ENCODE data around the gene ZBTB20. TPM values are rescaled to one million over a fixed set of nuclear protein-coding genes. Genes with fewer than 3 reads are reported as not detected.
"Not testable (repeated sequence)": the region's sequence is repeated elsewhere in the genome, so short reads cannot be mapped to it uniquely, and the experiment has no call there.

Gene ZBTB20
- polyA plus RNA-seq, 1 donor from 2014 or later: 4.8 TPM

DNA sequence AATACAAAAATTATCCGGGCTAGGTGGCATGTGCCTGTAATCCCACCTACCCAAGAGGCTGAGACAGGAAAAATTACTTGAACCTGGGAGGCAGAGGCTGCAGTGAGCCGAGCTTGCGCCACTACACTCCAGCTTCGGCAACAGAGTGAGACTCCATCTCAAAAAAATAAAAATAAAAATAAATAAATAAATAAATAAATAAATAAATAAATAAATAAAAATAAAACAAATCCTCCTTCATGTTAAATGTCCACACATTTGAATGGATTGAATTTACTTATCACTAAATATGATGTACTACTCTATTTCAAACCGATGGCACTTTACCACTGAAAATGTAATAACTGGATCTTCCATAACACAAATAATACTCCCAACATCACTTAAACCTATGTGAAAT, 36.3 kb downstream of the ZBTB20 start:
- Histone ChIP-seq H3K27me3 (ENCODE audit: insufficient read depth, low read depth, low read length) (no peaks in the 10 kb centered on the region), H3K36me3 (ENCODE audit: insufficient read depth, low read length) (no peaks in the 10 kb centered on the region), H3K27ac (ENCODE audit: low read length) (no peak overlapping the region), H3K9ac (ENCODE audit: low read length) (no peak overlapping the region), H4K20me1 (ENCODE audit: insufficient read depth) (no peaks in the 10 kb centered on the region), H3K79me2 (replicated peaks; ENCODE audit: insufficient read depth, low read length) (no peaks in the 10 kb centered on the region), H3K9me3 (ENCODE audit: low read length) (no peaks in the 10 kb centered on the region), H3K4me2 (ENCODE audit: low read length) (no peak overlapping the region), H3F3A (ENCODE audit: insufficient read depth, low read length, poor library complexity, severe bottlenecking) (no peaks in the 10 kb centered on the region), H3K9me2 (ENCODE audit: insufficient read depth, low read length) (no peaks in the 10 kb centered on the region), H2AFZ (ENCODE audit: low read depth, low read length) (no peak overlapping the region), H3K4me3 (ENCODE audit: low read length) (no peak overlapping the region)
- no peak for TF ChIP-seq RAD21 (conservative IDR thresholded peaks at IDR 0.05)
- no peak for TF ChIP-seq MXI1 (conservative IDR thresholded peaks at IDR 0.05; ENCODE audit: poor library complexity, severe bottlenecking)
- no peak for TF ChIP-seq SMC3 (conservative IDR thresholded peaks at IDR 0.05; ENCODE audit: poor library complexity)
- TF ChIP-seq, protein P1, sequence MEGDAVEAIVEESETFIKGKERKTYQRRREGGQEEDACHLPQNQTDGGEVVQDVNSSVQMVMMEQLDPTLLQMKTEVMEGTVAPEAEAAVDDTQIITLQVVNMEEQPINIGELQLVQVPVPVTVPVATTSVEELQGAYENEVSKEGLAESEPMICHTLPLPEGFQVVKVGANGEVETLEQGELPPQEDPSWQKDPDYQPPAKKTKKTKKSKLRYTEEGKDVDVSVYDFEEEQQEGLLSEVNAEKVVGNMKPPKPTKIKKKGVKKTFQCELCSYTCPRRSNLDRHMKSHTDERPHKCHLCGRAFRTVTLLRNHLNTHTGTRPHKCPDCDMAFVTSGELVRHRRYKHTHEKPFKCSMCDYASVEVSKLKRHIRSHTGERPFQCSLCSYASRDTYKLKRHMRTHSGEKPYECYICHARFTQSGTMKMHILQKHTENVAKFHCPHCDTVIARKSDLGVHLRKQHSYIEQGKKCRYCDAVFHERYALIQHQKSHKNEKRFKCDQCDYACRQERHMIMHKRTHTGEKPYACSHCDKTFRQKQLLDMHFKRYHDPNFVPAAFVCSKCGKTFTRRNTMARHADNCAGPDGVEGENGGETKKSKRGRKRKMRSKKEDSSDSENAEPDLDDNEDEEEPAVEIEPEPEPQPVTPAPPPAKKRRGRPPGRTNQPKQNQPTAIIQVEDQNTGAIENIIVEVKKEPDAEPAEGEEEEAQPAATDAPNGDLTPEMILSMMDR (IDR thresholded peaks at IDR 0.05; ENCODE audit: poor library complexity, severe bottlenecking): no peak
- no peak for TF ChIP-seq POLR2AphosphoS5 (IDR thresholded peaks at IDR 0.05)
- TF ChIP-seq, protein P2, sequence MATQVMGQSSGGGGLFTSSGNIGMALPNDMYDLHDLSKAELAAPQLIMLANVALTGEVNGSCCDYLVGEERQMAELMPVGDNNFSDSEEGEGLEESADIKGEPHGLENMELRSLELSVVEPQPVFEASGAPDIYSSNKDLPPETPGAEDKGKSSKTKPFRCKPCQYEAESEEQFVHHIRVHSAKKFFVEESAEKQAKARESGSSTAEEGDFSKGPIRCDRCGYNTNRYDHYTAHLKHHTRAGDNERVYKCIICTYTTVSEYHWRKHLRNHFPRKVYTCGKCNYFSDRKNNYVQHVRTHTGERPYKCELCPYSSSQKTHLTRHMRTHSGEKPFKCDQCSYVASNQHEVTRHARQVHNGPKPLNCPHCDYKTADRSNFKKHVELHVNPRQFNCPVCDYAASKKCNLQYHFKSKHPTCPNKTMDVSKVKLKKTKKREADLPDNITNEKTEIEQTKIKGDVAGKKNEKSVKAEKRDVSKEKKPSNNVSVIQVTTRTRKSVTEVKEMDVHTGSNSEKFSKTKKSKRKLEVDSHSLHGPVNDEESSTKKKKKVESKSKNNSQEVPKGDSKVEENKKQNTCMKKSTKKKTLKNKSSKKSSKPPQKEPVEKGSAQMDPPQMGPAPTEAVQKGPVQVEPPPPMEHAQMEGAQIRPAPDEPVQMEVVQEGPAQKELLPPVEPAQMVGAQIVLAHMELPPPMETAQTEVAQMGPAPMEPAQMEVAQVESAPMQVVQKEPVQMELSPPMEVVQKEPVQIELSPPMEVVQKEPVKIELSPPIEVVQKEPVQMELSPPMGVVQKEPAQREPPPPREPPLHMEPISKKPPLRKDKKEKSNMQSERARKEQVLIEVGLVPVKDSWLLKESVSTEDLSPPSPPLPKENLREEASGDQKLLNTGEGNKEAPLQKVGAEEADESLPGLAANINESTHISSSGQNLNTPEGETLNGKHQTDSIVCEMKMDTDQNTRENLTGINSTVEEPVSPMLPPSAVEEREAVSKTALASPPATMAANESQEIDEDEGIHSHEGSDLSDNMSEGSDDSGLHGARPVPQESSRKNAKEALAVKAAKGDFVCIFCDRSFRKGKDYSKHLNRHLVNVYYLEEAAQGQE (IDR thresholded peaks at IDR 0.05; ENCODE audit: borderline replicate concordance): no peak
- no peak for TF ChIP-seq TAF1 (IDR thresholded peaks at IDR 0.05; ENCODE audit: low read depth)
- no peak for TF ChIP-seq EZH2 (IDR thresholded peaks at IDR 0.05; ENCODE audit: borderline replicate concordance, insufficient read depth, low read length, poor library complexity, severe bottlenecking)
- TF ChIP-seq EP300 (conservative IDR thresholded peaks at IDR 0.05; ENCODE audit: poor library complexity, severe bottlenecking): no peak

DNA sequence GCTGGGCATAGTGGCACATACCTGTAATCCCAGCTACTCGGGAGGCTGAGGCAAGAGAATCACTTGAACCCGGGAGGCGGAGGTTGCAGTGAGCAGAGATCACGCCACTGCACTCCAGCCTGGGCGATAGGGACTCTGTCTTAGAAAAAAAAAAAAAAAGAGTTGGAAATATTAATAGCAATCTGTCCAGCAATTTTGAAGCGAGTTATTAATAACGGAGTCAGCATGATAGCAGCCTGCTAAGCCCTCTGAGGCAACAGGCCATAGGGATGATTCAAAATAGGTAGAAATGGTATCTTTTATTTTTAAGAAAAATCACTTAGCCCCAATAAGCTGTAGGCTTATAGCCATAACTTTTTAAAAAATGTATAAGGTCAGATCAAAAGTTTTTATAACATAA, 37.0 kb downstream of the ZBTB20 start:
- not testable (repeated sequence) for H3F3A ChIP-seq (ENCODE audit: insufficient read depth, low read length, poor library complexity, severe bottlenecking); H3K27ac ChIP-seq (ENCODE audit: low read length); H3K9me2 ChIP-seq (ENCODE audit: insufficient read depth, low read length); H3K27me3 ChIP-seq (ENCODE audit: insufficient read depth, low read depth, low read length); H3K79me2 ChIP-seq (replicated peaks; ENCODE audit: insufficient read depth, low read length); H3K9me3 ChIP-seq (ENCODE audit: low read length); H2AFZ ChIP-seq (ENCODE audit: low read depth, low read length); H3K36me3 ChIP-seq (ENCODE audit: insufficient read depth, low read length); H4K20me1 ChIP-seq (ENCODE audit: insufficient read depth); H3K4me2 ChIP-seq (ENCODE audit: low read length); H3K4me3 ChIP-seq (ENCODE audit: low read length); H3K9ac ChIP-seq (ENCODE audit: low read length)

DNA sequence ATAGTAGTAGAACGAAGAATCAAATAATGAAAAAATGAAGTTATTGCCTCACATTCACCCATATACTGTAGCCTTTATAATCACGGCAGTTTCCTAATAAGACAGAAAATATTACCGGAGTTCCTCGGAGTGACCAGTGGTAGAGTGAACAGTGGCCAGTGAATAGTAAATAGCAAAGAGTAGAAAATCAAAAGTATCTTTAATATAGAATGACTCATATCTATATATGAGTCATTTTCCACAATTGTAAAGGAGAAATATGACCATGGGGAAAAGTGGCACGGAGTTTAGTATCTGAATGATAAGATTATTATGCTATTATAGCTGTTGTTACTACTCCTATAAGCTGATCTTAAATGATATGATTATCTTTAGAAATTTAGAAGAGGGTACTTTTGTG, 38.5 kb downstream of the ZBTB20 start:
- Histone ChIP-seq H3F3A (ENCODE audit: insufficient read depth, low read length, poor library complexity, severe bottlenecking) (no peaks in the 10 kb centered on the region), H3K9ac (ENCODE audit: low read length) (no peak overlapping the region)
- TF ChIP-seq, protein P2 (IDR thresholded peaks at IDR 0.05; ENCODE audit: borderline replicate concordance): no peak
- TF ChIP-seq EP300 (conservative IDR thresholded peaks at IDR 0.05; ENCODE audit: poor library complexity, severe bottlenecking) (no peak), SMC3 (conservative IDR thresholded peaks at IDR 0.05; ENCODE audit: poor library complexity) (no peak), POLR2AphosphoS5 (IDR thresholded peaks at IDR 0.05) (no peak), MXI1 (conservative IDR thresholded peaks at IDR 0.05; ENCODE audit: poor library complexity, severe bottlenecking) (no peak), TAF1 (IDR thresholded peaks at IDR 0.05; ENCODE audit: low read depth) (no peak), RAD21 (conservative IDR thresholded peaks at IDR 0.05) (no peak), EZH2 (IDR thresholded peaks at IDR 0.05; ENCODE audit: borderline replicate concordance, insufficient read depth, low read length, poor library complexity, severe bottlenecking) (no peak)
- TF ChIP-seq, protein P1 (IDR thresholded peaks at IDR 0.05; ENCODE audit: poor library complexity, severe bottlenecking): no peak

More for the DNA sequence above, 38.5 kb downstream of the ZBTB20 start:
- Histone ChIP-seq H2AFZ (ENCODE audit: low read depth, low read length) (no peak overlapping the region), H3K4me3 (ENCODE audit: low read length) (no peak overlapping the region), H3K9me2 (ENCODE audit: insufficient read depth, low read length) (no peaks in the 10 kb centered on the region), H3K9me3 (ENCODE audit: low read length) (no peaks in the 10 kb centered on the region), H3K4me2 (ENCODE audit: low read length) (no peak overlapping the region), H4K20me1 (ENCODE audit: insufficient read depth) (no peaks in the 10 kb centered on the region), H3K27me3 (ENCODE audit: insufficient read depth, low read depth, low read length) (no peaks in the 10 kb centered on the region), H3K36me3 (ENCODE audit: insufficient read depth, low read length) (no peaks in the 10 kb centered on the region), H3K79me2 (replicated peaks; ENCODE audit: insufficient read depth, low read length) (no peaks in the 10 kb centered on the region), H3K27ac (ENCODE audit: low read length) (no peak overlapping the region)

All from neural cell (in vitro differentiated cells).